Measurements from ENCODE around the gene STEAP1B.
"Not testable (repeated sequence)": the region's sequence is repeated elsewhere in the genome, so short reads cannot be mapped to it uniquely, and the experiment has no call there.

Gene STEAP1B

GRCh38 chr7:22496296-22496888 is 3.6 kb downstream of the STEAP1B start:
- not testable (repeated sequence) for DNase-seq

- DNase-seq: not testable (repeated sequence)
Observed at GRCh38 chr7:22493160-22493925, 6.6 kb downstream of the STEAP1B start.

DNA sequence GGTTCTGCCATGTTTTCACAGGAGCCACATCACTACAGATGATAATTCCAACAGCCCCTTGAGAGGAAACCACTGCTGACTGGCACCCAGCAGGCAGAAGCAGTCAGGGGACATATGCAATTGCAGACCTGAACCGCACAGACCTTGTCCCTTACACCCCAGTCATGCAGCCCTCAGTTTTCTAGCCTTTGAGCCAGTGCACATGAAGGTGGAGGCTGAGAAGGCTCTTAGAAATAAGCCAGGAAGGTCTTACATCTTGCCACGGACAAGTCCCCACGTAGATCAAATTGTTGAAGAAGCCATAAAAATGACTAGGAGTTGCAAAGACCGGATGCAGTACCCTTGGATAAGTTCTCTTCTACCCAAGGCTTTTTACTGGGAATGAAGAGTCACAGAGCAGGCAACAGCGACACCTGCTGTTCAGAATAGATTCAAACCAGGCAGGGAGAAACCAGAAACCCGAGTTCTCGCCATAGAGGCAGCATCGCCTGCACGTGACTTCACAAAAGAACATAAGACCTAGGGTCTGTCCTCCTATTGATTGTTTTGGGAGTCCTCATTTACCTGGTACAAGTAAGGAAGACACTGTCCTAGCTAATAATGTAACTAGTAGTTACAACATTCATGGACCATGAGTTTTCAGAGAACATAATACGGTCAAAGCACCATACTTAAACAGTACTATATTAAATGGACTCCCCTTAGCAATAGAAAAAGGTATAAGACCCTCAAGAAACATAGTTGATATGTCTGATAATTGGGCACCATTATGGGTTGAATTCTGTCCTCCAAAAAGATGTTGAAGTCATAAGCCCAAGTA is 11.1 kb downstream of the STEAP1B start:
- peak; percentile 39 to 56 for DNase-seq

GRCh38 chr7:22487978-22488642 is 11.9 kb downstream of the STEAP1B start:
- no peak for DNase-seq

GRCh38 chr7:22486597-22486996 is 13.4 kb downstream of the STEAP1B start:
- no peak for DNase-seq

DNA sequence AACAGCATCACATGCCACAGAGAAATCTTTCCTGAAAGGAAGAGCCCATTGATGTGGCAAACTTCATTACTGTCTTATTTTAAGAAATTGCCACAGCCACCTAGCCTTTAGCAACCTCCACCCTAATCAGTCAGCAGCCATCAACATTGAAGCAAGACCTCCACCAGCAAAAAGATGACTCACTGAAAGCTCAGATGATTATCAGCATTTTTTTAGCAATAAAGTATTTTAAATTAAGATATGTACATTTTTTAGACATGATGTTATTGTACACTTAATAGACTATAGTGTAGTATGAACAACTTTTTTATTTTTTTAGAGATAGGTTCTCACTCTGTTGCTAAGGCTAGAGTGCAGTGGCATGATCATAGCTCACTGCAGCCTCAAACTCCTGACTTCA is 14.8 kb downstream of the STEAP1B start:
- no peak for DNase-seq

- DNase-seq: no peak
Observed at GRCh38 chr7:22482503-22482902, 17.5 kb downstream of the STEAP1B start.

DNA sequence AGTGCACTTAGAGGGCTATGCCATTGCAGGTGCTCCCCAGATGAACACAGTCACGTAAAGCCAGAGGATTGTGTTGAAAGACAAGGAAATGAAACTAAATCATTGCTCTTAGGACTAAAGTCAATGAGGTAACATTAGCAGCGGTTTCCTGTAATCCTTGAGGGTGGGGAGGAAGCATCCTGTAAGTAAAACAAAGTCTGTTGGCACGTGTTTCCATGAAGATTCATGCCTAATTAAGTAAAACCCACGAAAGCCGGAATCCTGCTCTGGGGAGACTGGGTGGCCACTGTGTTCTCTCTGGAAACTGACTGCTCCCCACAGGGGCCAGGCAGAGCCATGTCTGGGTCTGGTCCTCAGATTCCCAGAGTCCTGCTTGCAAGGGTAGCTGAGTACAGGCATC is 18.3 kb downstream of the STEAP1B start:
- DNase-seq: no peak

DNA sequence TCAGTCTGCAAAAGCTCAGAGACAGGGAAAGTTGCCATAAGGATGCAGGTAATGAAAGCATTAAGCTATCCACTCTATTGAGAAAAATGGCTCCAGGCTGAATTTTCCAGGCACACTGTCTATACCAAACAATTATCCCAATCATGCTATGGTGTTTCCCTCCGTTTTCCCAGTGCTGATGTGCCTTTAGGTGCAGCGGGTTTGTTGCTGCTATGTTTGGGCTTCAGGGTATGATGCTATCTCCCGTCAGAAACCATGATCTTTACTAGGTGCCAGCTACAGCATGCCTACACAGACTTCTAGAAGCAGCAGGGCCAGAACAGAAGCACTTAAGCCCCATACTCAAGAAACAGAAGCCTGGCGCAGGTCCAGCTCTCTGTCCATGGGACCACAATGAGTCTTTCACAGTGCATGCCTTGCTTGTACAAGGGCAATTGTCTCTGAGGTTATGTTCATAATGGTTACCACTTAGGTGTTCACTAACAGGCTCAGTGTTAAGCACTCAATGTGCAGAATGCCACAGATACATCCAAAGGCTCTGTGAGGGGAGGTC is 19.4 kb downstream of the STEAP1B start:
- no peak for DNase-seq

GRCh38 chr7:22477876-22478450 is 22.0 kb downstream of the STEAP1B start:
- DNase-seq: no peak

- DNase-seq: no peak
Observed at GRCh38 chr7:22477262-22477661, 22.7 kb downstream of the STEAP1B start.

DNA sequence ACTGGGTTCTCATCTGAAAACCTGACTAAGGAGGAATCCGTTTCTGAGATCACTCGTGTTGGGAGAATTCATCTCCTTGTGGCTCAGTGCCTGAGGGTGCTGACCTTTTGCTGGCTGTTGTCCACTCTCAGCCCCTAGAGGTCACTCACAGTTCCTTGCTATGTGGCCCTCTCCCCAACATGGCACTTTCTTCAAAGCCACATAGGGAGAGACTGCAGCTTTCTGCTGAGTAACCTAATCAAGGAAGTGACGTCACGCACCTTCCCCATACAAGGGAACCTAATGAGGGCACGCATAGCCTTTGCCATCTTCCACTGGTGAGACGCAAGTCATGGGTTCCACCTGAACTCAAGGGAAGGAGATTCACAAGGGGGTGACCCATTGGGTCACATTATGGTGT is 23.2 kb downstream of the STEAP1B start:
- no peak for DNase-seq

- no peak for DNase-seq
Observed at GRCh38 chr7:22474645-22475044, 25.3 kb downstream of the STEAP1B start.

DNA sequence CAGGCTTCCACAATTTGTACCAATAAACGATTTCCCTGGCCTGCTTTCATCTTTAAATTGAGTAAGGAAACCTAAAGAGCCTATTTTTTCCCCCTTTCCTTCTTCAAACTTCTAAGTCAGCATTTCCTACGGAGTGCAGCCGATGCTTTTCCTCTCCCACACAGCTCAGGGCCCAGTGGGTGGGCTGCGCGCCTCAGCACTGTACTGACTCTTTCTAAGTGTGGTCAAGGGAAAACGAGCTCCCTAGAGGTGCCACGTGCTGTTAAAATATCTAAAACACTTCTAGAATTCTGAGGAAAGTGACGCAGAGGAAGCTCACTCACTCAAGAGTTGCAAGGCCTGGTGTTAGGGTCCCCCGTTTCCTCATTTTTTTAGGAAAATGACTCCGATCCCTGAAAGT is 29.0 kb downstream of the STEAP1B start:
- DNase-seq: no peak

DNA sequence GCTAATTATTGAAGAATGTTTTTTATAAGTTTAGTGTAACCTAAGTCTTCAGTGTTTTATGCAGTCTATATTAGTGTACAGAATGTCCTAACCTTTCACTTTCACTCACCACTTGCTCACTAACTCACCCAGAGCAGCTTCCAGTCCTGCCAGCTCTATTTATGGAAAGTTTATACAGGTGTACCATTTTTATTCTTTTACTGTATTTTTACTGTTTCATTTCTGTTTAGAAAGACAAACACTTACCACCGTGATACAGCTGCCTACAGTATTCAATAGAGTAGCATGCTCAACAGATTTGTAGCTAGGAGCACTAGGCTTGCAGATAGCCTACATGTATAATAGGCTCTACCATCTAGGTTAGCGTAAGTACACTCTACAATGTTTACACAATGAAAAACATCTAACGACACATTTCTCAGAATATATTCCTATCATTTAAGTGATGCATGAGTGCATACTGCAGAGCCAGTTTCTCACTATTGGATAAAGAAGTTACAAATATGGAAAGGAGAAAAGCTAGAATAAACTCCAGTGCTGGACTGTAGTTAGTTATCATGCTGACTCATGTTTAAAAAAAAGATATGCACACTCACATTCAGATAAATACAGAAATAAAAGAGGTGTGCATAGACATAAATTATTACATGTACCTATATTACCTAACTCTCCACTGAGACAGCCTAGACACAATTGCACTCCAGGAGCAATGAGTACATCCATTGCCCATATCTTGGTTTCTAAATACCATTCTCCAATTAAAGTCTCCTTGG is 30.4 kb downstream of the STEAP1B start:
- DNase-seq: no peak

DNA sequence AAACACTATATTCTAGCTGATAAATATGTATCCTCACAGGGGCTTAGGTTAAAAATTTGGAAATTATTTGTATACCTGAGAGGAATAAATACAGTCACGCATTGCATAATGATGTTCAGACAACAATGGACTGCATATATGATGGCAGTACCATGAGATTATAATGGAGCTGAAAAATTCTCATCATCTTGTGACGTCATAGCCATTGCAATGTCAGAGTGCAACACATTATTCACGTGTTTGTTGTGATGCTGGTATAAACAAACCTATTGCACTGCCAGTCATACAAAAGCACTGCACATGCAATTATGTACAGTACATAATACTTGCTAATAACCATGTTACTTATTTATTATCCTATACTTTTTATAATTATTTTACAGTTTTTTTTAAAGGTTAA is 31.4 kb downstream of the STEAP1B start:
- DNase-seq: no peak

DNA sequence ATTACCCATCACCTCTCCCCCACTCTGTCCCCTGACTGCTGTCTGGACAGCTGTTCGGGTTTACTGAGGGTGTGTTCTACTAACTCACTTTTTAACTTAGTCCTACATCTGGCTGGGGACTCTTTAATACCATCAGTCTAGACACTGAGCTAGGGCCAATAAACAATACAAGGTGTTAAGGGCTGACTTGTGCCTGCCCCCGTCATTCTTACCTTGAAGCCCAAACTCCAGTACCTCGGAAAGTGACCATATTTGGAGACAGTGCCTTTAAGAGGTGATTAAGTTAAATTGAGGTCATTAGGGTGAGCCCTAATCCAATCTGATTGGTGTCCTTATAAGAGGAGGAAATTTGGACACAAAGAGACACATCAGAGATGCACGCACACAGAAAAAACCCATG is 35.7 kb downstream of the STEAP1B start:
- DNase-seq: no peak

GRCh38 chr7:22460363-22460988 is 39.5 kb downstream of the STEAP1B start:
- no peak for DNase-seq

GRCh38 chr7:22457471-22457870 is 42.5 kb downstream of the STEAP1B start:
- DNase-seq: no peak

- DNase-seq: no peak
Observed at GRCh38 chr7:22454446-22454845, 45.5 kb downstream of the STEAP1B start.

GRCh38 chr7:22452960-22453558 is 46.9 kb downstream of the STEAP1B start:
- DNase-seq: no peak

Measured in activated CD4-positive, alpha-beta T cell treated with anti-CD3 and anti-CD28 coated beads for 4 hours (primary cell).